ENCODE results near the gene PMEPA1. TPM values are rescaled to one million over a fixed set of nuclear protein-coding genes. Genes with fewer than 3 reads are reported as not detected.

Gene PMEPA1
- total and polyA plus RNA-seq, 2 donors (not counting 3 experiments of a cell fraction or from before 2014, with no cell fraction given) = 31.6 to 33.2 TPM

GRCh38 chr20:57751411-57751810 lies 41.6 kb upstream of the PMEPA1 start:
- Histone ChIP-seq H3K36me3 (ENCODE audit: control insufficient read depth in 2 of 2, extremely low read depth in 1 of 2, insufficient read depth in 2 of 2, low read length in 2 of 2) (no peaks in the 10 kb centered on the region), H3K9ac (replicated peaks; ENCODE audit: extremely low read depth, insufficient read depth, low read length) (no peak overlapping the region), H3K27me3 (ENCODE audit: control insufficient read depth in 2 of 2, insufficient read depth in 2 of 2, low read length in 2 of 2) (peaks cover 0 to 6% of the 10 kb centered on the region in 2 experiments), H2AFZ (ENCODE audit: low read depth, low read length) (no peak overlapping the region), H3K4me2 (ENCODE audit: insufficient read depth, low read length) (no peak overlapping the region), H3K79me2 (ENCODE audit: control insufficient read depth, insufficient read depth, low read length) (no peaks in the 10 kb centered on the region), H3K9me1 (replicated peaks; ENCODE audit: control insufficient read depth, extremely low read depth, insufficient read depth, low read length) (no peaks in the 10 kb centered on the region), H4K20me1 (replicated peaks; ENCODE audit: control insufficient read depth, extremely low read depth, insufficient read depth, low read length) (no peaks in the 10 kb centered on the region), H3K4me1 (ENCODE audit: control insufficient read depth, extremely low read depth, insufficient read depth, low read length) (peaks cover 29% of the 10 kb centered on the region), H3K4me3 (replicated peaks in 1 of 3; ENCODE audit: insufficient read depth in 1 of 3, low read depth in 1 of 3, low read length in 3 of 3) (no peak overlapping the region), H3K9me3 (replicated peaks; ENCODE audit: control insufficient read depth, insufficient read depth, low read length) (no peaks in the 10 kb centered on the region), H3K27ac (ENCODE audit: insufficient read depth, low read depth, low read length) (no peak overlapping the region)
- intact Hi-C loops (cut with micrococcal nuclease) (no loop called here), dilution Hi-C loops (cut with MboI; ENCODE audit: extremely low pct_ligation_motif_present, low sequenced_read_pairs) (no loop called here)
- DNase-seq (ENCODE audit: low read depth, low spot score) (no peak), FAIRE-seq (no peak)
- BruUV-seq (replicated peaks) = no TSS peak
- CTCF ChIA-PET = interaction anchor here (1.2 kb wide), 1 partner anchor 53 kb away, joined by 4 read pairs; no protein-coding TSS in a partner anchor
- POLR2A ChIA-PET = no interaction called here
- TF ChIP-seq POLR2A (IDR thresholded peaks at IDR 0.05; ENCODE audit: low read depth, low read length) = no peak
- no peak for TF ChIP-seq MYC (IDR thresholded peaks at IDR 0.05; ENCODE audit: low read depth, low read length)
- no peak for TF ChIP-seq FOS (IDR thresholded peaks at IDR 0.05; ENCODE audit: borderline replicate concordance, insufficient read depth, low read length)
- no peak for TF ChIP-seq JUN (IDR thresholded peaks at IDR 0.05; ENCODE audit: borderline replicate concordance, insufficient read depth, insufficient read length, low read depth)
- TF ChIP-seq MAX (IDR thresholded peaks at IDR 0.05; ENCODE audit: insufficient read depth, insufficient read length) = no peak
- TF ChIP-seq, protein P1, sequence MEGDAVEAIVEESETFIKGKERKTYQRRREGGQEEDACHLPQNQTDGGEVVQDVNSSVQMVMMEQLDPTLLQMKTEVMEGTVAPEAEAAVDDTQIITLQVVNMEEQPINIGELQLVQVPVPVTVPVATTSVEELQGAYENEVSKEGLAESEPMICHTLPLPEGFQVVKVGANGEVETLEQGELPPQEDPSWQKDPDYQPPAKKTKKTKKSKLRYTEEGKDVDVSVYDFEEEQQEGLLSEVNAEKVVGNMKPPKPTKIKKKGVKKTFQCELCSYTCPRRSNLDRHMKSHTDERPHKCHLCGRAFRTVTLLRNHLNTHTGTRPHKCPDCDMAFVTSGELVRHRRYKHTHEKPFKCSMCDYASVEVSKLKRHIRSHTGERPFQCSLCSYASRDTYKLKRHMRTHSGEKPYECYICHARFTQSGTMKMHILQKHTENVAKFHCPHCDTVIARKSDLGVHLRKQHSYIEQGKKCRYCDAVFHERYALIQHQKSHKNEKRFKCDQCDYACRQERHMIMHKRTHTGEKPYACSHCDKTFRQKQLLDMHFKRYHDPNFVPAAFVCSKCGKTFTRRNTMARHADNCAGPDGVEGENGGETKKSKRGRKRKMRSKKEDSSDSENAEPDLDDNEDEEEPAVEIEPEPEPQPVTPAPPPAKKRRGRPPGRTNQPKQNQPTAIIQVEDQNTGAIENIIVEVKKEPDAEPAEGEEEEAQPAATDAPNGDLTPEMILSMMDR (IDR thresholded peaks at IDR 0.05; ENCODE audit: extremely low read depth in 1 of 2, insufficient read depth in 1 of 2, low read depth in 1 of 2, low read length in 2 of 2) = no peak
- no peak for TF ChIP-seq GATA2 (IDR thresholded peaks at IDR 0.05; ENCODE audit: insufficient read depth, insufficient read length, low read depth, low read length)
- TF ChIP-seq POLR2AphosphoS5 (IDR thresholded peaks at IDR 0.05; ENCODE audit: insufficient read depth, low read depth, low read length) = no peak
- no peak for TF ChIP-seq EZH2 (IDR thresholded peaks at IDR 0.05; ENCODE audit: borderline replicate concordance, low read depth, low read length, severe bottlenecking)

All from endothelial cell of umbilical vein (primary cell).